Thyroid gland (tissue), 4 donors: ENCODE data around the gene SLCO3A1. TPM values are rescaled to one million over a fixed set of nuclear protein-coding genes. Genes with fewer than 3 reads are reported as not detected.

Source experiments
- DNase-seq, 2 donors: peaks; one replicate each; pipeline ENCODE4 v3.0.0-alpha.2; 2019
- H3K27ac ChIP-seq, 3 donors: fragments of 200-600 bp; sonication (generic); 1 replicate in 2 of 3; 2 replicates in 1 of 3; pipeline ENCODE4 v1.5.1; 2016 to 2019; ENCODE audit warnings: mild to moderate bottlenecking in 1 of 3, moderate library complexity in 1 of 3
- H3K27me3 ChIP-seq: fragments of 200-600 bp; sonication (generic); one replicate; pipeline ENCODE4 v1.5.1; 2019
- H3K36me3 ChIP-seq, 2 donors: fragments of 200-600 bp; sonication (generic); one replicate each; pipeline ENCODE4 v1.5.1; 2016 to 2019
- H3K4me1 ChIP-seq, 2 donors: fragments of 200-600 bp; sonication (generic); one replicate each; pipeline ENCODE4 v1.5.1; 2017 to 2019
- H3K4me3 ChIP-seq, 3 donors: fragments of 200-600 bp; sonication (generic); replicated peaks in 1 of 3; 1 replicate in 2 of 3; 2 replicates in 1 of 3; pipeline ENCODE4 v1.5.1; 2016; ENCODE audit warnings: mild to moderate bottlenecking in 1 of 3
- H3K9me3 ChIP-seq: fragments of 200-600 bp; sonication (generic); one replicate; pipeline ENCODE4 v1.5.1; 2017
- CTCF ChIP-seq, 6 experiments: fragments of 200-600 bp in 3 of 6; fragments of 450-650 bp in 3 of 6; sonication (generic) in 3 of 6; IDR thresholded peaks; one replicate each; pipeline ENCODE4 v1.5.1; 2016 to 2019; ENCODE audit warnings: antibody characterized with exemption in 6 of 6, mild to moderate bottlenecking in 2 of 6, inconsistent platforms in 1 of 6, moderate library complexity in 1 of 6
- POLR2A ChIP-seq, 2 donors: fragments of 450-650 bp; IDR thresholded peaks; one replicate each; pipeline ENCODE4 v1.6.1; 2017; ENCODE audit warnings: antibody characterized with exemption in 2 of 2, mild to moderate bottlenecking in 2 of 2, moderate library complexity in 1 of 2
- whole genome bisulfite sequencing, 2 donors: methylation state at CpG; one replicate each; pipeline ENCODE4 v1.1.5; 2017; 5-methylcytosine and 5-hydroxymethylcytosine counted together
- intact Hi-C: fragments of 100-400 bp; cut with DNase I; formaldehyde crosslinking; loops from one replicate; pipeline ENCODE4 v1.15.1; 2023
- total RNA-seq, 4 donors: library from RNA; depleted of rRNA; stranded (reverse); fragments of >200 nt; gene quantifications; one replicate each; pipeline ENCODE4 v1.2.3, GENCODE V29; 2016

Gene SLCO3A1
- total RNA-seq, 4 donors from 2014 or later, result 23.3 to 31.4 (median 28.0) TPM

- no peak for DNase-seq
- Histone ChIP-seq H3K4me3 (no peak overlapping the region), H3K27me3 (no peaks in the 10 kb centered on the region), H3K36me3 (no peaks in the 10 kb centered on the region), H3K4me1 (peaks cover 6 to 14% of the 10 kb centered on the region in 2 donors), H3K9me3 (no peaks in the 10 kb centered on the region), H3K27ac (no peak overlapping the region)
- TF ChIP-seq CTCF (IDR thresholded peaks at IDR 0.05), result no peak
- TF ChIP-seq POLR2A (IDR thresholded peaks at IDR 0.05), result no peak
- WGBS, 2 donors, result 88 to 94% methylated on average over 3 of the region's 3 CpGs
- intact Hi-C loops, result loop anchor here (10.0 kb wide), 1 partner anchor 140 kb away; no protein-coding TSS in a partner anchor
Observed at GRCh38 chr15:91844341-91844740, 9.2 kb upstream of the SLCO3A1 start.

GRCh38 chr15:91844928-91845327 lies 8.6 kb upstream of the SLCO3A1 start:
- no peak overlapping the region for H3K27ac ChIP-seq
- no peak overlapping the region for H3K4me3 ChIP-seq
- peaks cover 6 to 14% of the 10 kb centered on the region in 2 donors for H3K4me1 ChIP-seq
- H3K9me3 ChIP-seq, result no peaks in the 10 kb centered on the region
- no peak for TF ChIP-seq POLR2A (IDR thresholded peaks at IDR 0.05)
- no peaks in the 10 kb centered on the region for H3K36me3 ChIP-seq
- intact Hi-C loops, result loop anchor here (10.0 kb wide), 1 partner anchor 140 kb away; no protein-coding TSS in a partner anchor
- DNase-seq, result no peak
- H3K27me3 ChIP-seq, result no peaks in the 10 kb centered on the region
- WGBS, 2 donors, result 93% methylated on average over 5 of the region's 5 CpGs

- DNase-seq, result no peak
- intact Hi-C loops, result loop anchor here (10.0 kb wide), 1 partner anchor 141 kb away; no protein-coding TSS in a partner anchor
- H3K36me3 ChIP-seq, result no peaks in the 10 kb centered on the region
- no peaks in the 10 kb centered on the region for H3K27me3 ChIP-seq
- H3K4me1 ChIP-seq, result peaks cover 6 to 14% of the 10 kb centered on the region in 2 donors
- H3K9me3 ChIP-seq, result no peaks in the 10 kb centered on the region
- H3K27ac ChIP-seq, result no peak overlapping the region
- H3K4me3 ChIP-seq, result no peak overlapping the region
- TF ChIP-seq CTCF (IDR thresholded peaks at IDR 0.05), result no peak
- no peak for TF ChIP-seq POLR2A (IDR thresholded peaks at IDR 0.05)
- WGBS, 2 donors, result 66 to 69% methylated on average over 6 of the region's 6 CpGs
Observed at GRCh38 chr15:91845720-91846119, 7.8 kb upstream of the SLCO3A1 start.

GRCh38 chr15:91849180-91849579 lies 4.3 kb upstream of the SLCO3A1 start:
- Histone ChIP-seq H3K27ac (no peak overlapping the region), H3K36me3 (no peaks in the 10 kb centered on the region), H3K27me3 (no peaks in the 10 kb centered on the region), H3K4me3 (no peak overlapping the region), H3K9me3 (no peaks in the 10 kb centered on the region), H3K4me1 (peaks cover 18 to 24% of the 10 kb centered on the region in 2 donors)
- DNase-seq, result no peak
- TF ChIP-seq POLR2A (IDR thresholded peaks at IDR 0.05) (no peak), CTCF (IDR thresholded peaks at IDR 0.05) (no peak)
- intact Hi-C loops, result loop anchor here (10.0 kb wide), 1 partner anchor 144 kb away; no protein-coding TSS in a partner anchor
- WGBS, 2 donors, result 22 to 29% methylated on average over 3 of the region's 3 CpGs

- H3K4me3 ChIP-seq, result no peak overlapping the region
- no peaks in the 10 kb centered on the region for H3K9me3 ChIP-seq
- no peaks in the 10 kb centered on the region for H3K36me3 ChIP-seq
- peaks cover 21 to 30% of the 10 kb centered on the region in 2 donors for H3K4me1 ChIP-seq
- intact Hi-C loops, result loop anchor here (5.0 to 10.0 kb wide), 3 partner anchors 95 to 228 kb away; no protein-coding TSS in a partner anchor
- no peaks in the 10 kb centered on the region for H3K27me3 ChIP-seq
- no peak overlapping the region for H3K27ac ChIP-seq
- WGBS, 2 donors, result 69 to 87% methylated on average over 7 of the region's 7 CpGs
- peak; percentile 21 to 58 (median 50) for TF ChIP-seq CTCF (IDR thresholded peaks at IDR 0.05)
- TF ChIP-seq POLR2A (IDR thresholded peaks at IDR 0.05), result no peak
- no peak for DNase-seq
Observed at GRCh38 chr15:91849749-91850161, 3.8 kb upstream of the SLCO3A1 start.
